GM12891 (cell line): ENCODE results near the gene ADGRE1.

ENCODE experiments used
- PAX5 ChIP-seq: IDR thresholded peaks from 2 replicates; pipeline ENCODE4 v1.6.1; 2011; ENCODE audit warnings: low read length, moderate library complexity, mild to moderate bottlenecking; ENCODE audit not compliant: insufficient read depth, severe bottlenecking
- POLR2A ChIP-seq: IDR thresholded peaks from 2 replicates; pipeline ENCODE4 v1.6.1; 2011; ENCODE audit warnings: low read depth, low read length, control low read depth

- no peak for TF ChIP-seq PAX5
- TF ChIP-seq POLR2A: no peak
These were observed 29.6 kb downstream of the ADGRE1 start for GRCh38 chr19:6916952-6917351.
